DOHH2 (cell line): ENCODE results near the gene ADCY5.

ENCODE experiments used
- H3F3A ChIP-seq: fragments of 200-600 bp; sonication (generic), shearing (Covaris generic); 2 replicates; pipeline ENCODE4 v1.6.0; 2016; ENCODE audit warnings: antibody characterized with exemption, mild to moderate bottlenecking; ENCODE audit not compliant: control insufficient read depth, insufficient read depth
- H3K27ac ChIP-seq: fragments of 200-600 bp; sonication (generic); 2 replicates; pipeline ENCODE4 v1.5.1; 2014; ENCODE audit warnings: low read depth, mild to moderate bottlenecking, low read length, moderate library complexity
- H3K27me3 ChIP-seq: fragments of 200-600 bp; sonication (generic); 2 replicates; pipeline ENCODE4 v1.6.1; 2014; ENCODE audit warnings: mild to moderate bottlenecking, low read length, mixed read lengths; ENCODE audit not compliant: control insufficient read depth
- H3K36me3 ChIP-seq: fragments of 200-600 bp; sonication (generic); 2 replicates; pipeline ENCODE4 v1.6.1; 2014; ENCODE audit warnings: mild to moderate bottlenecking, low read length, moderate library complexity, mixed read lengths; ENCODE audit not compliant: control insufficient read depth
- H3K4me1 ChIP-seq: fragments of 200-600 bp; sonication (generic); 2 replicates; pipeline ENCODE4 v1.6.1; 2014; ENCODE audit warnings: mild to moderate bottlenecking, low read length, mixed read lengths; ENCODE audit not compliant: control insufficient read depth
- H3K4me2 ChIP-seq: fragments of 200-600 bp; sonication (generic); 2 replicates; pipeline ENCODE4 v1.6.0; 2014; ENCODE audit warnings: mild to moderate bottlenecking, low read length, moderate library complexity
- H3K4me3 ChIP-seq: fragments of 200-600 bp; sonication (generic); 2 replicates; pipeline ENCODE4 v1.5.1; 2014; ENCODE audit warnings: mild to moderate bottlenecking, low read length, mixed read lengths
- H3K79me2 ChIP-seq: fragments of 200-600 bp; sonication (generic); 2 replicates; pipeline ENCODE4 v1.6.1; 2014; ENCODE audit warnings: mild to moderate bottlenecking, low read length, mixed read lengths; ENCODE audit not compliant: control insufficient read depth
- H3K9me2 ChIP-seq: fragments of 200-600 bp; sonication (generic); replicated peaks from 2 replicates; pipeline ENCODE4 v1.6.1; 2014; ENCODE audit warnings: mild to moderate bottlenecking, low read length, mixed read lengths; ENCODE audit not compliant: control insufficient read depth
- H3K9me3 ChIP-seq: fragments of 200-600 bp; sonication (generic); 2 replicates; pipeline ENCODE4 v1.6.1; 2014; ENCODE audit warnings: antibody characterized with exemption, low read length, mixed read lengths; ENCODE audit not compliant: control insufficient read depth, insufficient read depth
- H4K20me1 ChIP-seq: fragments of 200-600 bp; sonication (generic); 2 replicates; pipeline ENCODE4 v1.6.0; 2014; ENCODE audit warnings: low read depth, mild to moderate bottlenecking, antibody characterized with exemption, low read length, moderate library complexity; ENCODE audit not compliant: control insufficient read depth, insufficient read depth
- CTCF ChIP-seq: fragments of 200-600 bp; sonication (generic); IDR thresholded peaks from one replicate; pipeline ENCODE4 v1.5.1; 2014; ENCODE audit warnings: antibody characterized with exemption, mild to moderate bottlenecking, low read depth, low read length; ENCODE audit not compliant: poor library complexity, severe bottlenecking
- EZH2phosphoT487 ChIP-seq: fragments of 200-600 bp; sonication (generic); IDR thresholded peaks from 2 replicates; pipeline ENCODE4 v1.6.1; 2017; ENCODE audit warnings: borderline replicate concordance, mild to moderate bottlenecking, antibody characterized with exemption, low read length, moderate library complexity, mixed read lengths

ADCY5 gene

DNA sequence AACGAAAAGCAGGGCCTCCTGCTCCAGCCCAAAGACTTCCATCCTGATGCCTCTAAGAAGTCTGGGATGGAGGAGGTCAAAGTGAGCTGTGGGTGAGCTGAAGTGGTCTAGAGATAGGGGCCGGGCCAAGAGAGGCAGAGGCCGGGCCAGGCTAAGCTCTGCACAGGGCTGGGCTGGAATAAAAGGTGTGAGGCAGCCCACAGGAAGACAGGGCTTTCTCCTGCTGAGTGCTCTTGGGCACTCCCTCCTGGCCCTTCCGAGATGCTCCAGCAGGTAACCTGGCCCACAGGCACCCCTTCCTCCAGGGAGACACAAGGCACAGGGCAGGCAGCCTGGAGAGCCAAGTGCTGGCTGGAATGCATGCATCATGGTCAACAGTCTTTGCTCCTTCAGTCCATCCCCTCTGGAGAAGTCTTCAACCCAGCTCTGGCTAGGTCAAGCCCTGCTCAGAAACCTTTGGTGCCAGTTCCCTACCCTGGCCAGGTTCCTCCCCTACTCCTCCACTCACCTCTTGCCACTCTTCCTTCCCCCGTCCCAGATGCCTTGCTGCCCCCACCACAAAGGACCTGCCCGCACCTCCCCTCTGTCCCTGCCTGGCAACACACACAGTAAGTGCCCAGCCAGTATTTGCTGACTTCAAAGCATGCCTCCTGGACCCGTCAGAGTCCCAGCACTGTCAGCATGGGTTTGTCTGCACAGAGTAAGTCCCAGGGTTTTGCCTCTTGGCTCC is 153.6 kb downstream of the ADCY5 start:
- Histone ChIP-seq H3K4me2 (no peak overlapping the region), H3K9me2 (no peaks in the 10 kb centered on the region), H3F3A (no peaks in the 10 kb centered on the region), H3K36me3 (no peaks in the 10 kb centered on the region), H3K4me1 (no peaks in the 10 kb centered on the region), H3K4me3 (no peak overlapping the region), H3K27me3 (no peaks in the 10 kb centered on the region), H3K9me3 (no peaks in the 10 kb centered on the region), H4K20me1 (no peaks in the 10 kb centered on the region), H3K27ac (no peak overlapping the region), H3K79me2 (no peaks in the 10 kb centered on the region)
- TF ChIP-seq CTCF (no peak), EZH2phosphoT487 (no peak)

- TF ChIP-seq CTCF (no peak), EZH2phosphoT487 (no peak)
- no peaks in the 10 kb centered on the region for H3K79me2 ChIP-seq
- H4K20me1 ChIP-seq: no peaks in the 10 kb centered on the region
- no peak overlapping the region for H3K4me2 ChIP-seq
- H3K9me2 ChIP-seq: no peaks in the 10 kb centered on the region
- no peak overlapping the region for H3K27ac ChIP-seq
- no peaks in the 10 kb centered on the region for H3F3A ChIP-seq
- no peaks in the 10 kb centered on the region for H3K36me3 ChIP-seq
- no peak overlapping the region for H3K4me3 ChIP-seq
- H3K4me1 ChIP-seq: no peaks in the 10 kb centered on the region
- no peaks in the 10 kb centered on the region for H3K27me3 ChIP-seq
- no peaks in the 10 kb centered on the region for H3K9me3 ChIP-seq
Measured at GRCh38 chr3:123294296-123294938, 154.5 kb downstream of the ADCY5 start.

- no peak overlapping the region for H3K27ac ChIP-seq
- no peaks in the 10 kb centered on the region for H3K4me1 ChIP-seq
- no peaks in the 10 kb centered on the region for H4K20me1 ChIP-seq
- H3K36me3 ChIP-seq: no peaks in the 10 kb centered on the region
- H3K4me2 ChIP-seq: no peak overlapping the region
- H3K9me2 ChIP-seq: no peaks in the 10 kb centered on the region
- no peaks in the 10 kb centered on the region for H3K79me2 ChIP-seq
- no peaks in the 10 kb centered on the region for H3K9me3 ChIP-seq
- no peak overlapping the region for H3K4me3 ChIP-seq
- no peaks in the 10 kb centered on the region for H3F3A ChIP-seq
- no peak for TF ChIP-seq CTCF
- TF ChIP-seq EZH2phosphoT487: no peak
- no peaks in the 10 kb centered on the region for H3K27me3 ChIP-seq
Measured at GRCh38 chr3:123292321-123293310, 156.3 kb downstream of the ADCY5 start.
